Hematopoietic multipotent progenitor cell (in vitro differentiated cells): ENCODE data around the gene EIF5. TPM values are rescaled to one million over a fixed set of nuclear protein-coding genes. Genes with fewer than 3 reads are reported as not detected.

Experiments used
- DNase-seq, 3 donors: peaks; one replicate each; pipeline ENCODE4 v3.0.0-alpha.2; 2011 to 2015; ENCODE audit warnings: low read depth in 2 of 3, low spot score in 2 of 3
- total RNA-seq: library from RNA; depleted of rRNA; stranded (reverse); fragments of >200 nt; gene quantifications from one replicate; pipeline ENCODE4 v1.2.3, GENCODE V29; 2012

EIF5 gene
- total RNA-seq, 1 donor = 166 TPM

DNA sequence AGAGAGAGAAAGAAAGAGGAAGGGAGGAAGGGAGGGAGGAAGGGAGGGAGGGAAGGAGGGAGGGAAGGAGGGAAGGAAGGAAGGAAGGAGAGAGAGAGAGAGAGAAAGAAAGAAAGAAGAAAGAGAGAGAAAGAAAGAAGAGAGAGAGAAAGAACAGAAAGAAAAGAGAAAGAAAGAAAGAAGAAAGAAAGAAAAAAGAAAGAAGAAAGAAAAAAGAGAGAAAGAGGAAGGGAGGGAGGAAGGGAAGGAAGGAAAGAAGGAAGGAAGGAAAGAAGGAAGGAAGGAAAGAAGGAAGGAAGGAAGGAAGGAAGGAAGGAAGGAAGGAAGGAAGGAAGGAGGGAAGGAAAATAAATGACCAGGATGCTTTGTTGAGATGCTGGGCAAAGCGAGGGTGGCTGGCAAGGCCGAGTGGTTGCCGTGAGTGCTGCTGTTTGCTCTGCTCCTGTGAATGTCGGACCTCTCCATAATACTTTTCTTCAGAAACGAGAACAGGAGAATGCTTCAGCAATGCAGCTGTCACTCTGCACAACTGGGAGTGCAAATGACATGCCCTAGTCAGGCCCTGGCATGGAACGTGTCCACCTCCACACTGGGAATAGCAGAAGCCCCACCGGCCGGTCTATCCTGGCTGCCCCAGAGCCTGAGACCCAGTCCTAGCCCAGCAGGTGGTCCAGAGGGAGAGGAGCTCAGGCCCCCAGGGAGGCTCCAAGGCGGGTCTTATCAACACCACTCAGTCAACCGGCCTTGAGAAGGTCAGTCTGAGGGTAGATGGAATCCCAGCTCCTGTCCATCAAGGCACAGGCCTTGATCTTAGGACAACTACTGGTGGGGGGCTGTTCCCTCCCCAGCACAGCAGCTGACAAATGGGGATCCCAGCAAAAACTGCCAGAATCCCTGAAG is 25.1 kb upstream of the EIF5 start:
- DNase-seq = no peak

DNA sequence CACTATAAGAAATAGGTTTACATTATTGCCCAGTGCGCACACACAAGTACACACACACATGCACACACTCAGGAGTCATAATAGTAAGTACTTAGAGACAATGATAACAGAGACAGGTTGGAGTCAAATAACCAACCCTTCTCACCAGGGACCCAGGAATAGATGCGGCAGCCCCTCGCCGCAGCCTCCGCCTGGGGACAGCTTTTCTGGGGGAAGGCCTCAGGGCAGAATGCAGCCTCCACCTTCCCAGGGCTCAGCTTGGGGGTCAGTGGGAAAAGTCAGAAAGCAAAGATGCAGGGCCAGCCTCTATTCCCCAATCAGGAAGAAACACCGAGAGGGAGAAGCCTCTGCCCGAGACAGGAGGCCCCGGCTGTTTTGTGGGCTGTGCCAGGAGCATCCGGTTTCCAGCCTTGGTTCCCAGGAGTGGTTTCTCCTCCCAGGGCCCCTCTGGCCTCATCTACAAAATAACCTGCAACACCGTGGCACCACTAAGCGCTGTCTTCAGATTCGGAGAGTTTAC is 23.4 kb upstream of the EIF5 start:
- DNase-seq = no peak

DNA sequence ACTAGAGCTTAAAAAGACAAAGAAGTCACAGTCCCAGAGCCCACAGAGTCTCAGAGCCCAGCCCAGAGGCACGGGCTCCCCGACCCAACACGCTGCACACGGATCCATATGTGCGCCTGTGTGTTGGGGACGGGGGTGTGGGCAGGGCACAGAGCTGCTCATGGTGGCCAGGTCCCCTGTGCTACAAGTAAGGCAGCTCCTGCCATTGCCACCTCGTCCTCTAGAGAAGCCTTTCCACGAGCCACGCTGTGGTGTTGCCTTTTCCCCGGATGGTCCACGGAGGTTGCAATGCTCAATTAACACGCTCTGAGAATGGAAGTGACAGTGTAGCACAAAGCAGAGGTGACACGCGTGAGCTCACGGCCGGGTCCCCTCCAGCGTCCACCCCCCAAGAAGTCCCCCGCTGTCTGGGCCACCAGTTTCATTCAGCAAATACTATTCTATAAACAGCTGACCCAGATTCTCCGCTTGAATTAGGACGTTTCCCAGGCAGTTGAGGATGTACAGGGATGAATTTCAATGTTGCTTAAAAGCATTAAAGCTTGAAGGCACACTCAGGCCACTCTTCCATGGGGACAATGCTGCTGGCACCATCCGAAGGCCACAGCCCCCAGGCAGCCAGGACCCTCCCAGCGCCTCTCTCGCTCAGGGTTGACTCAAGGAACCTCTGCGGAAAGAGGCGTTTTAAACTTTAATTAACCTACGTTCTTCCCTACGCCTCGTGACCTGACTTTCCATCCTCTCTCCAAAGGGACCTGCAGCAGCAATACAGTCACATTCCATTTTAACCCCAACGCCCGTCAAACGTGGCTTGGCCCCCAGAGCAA is 22.7 kb upstream of the EIF5 start:
- no peak for DNase-seq

DNA sequence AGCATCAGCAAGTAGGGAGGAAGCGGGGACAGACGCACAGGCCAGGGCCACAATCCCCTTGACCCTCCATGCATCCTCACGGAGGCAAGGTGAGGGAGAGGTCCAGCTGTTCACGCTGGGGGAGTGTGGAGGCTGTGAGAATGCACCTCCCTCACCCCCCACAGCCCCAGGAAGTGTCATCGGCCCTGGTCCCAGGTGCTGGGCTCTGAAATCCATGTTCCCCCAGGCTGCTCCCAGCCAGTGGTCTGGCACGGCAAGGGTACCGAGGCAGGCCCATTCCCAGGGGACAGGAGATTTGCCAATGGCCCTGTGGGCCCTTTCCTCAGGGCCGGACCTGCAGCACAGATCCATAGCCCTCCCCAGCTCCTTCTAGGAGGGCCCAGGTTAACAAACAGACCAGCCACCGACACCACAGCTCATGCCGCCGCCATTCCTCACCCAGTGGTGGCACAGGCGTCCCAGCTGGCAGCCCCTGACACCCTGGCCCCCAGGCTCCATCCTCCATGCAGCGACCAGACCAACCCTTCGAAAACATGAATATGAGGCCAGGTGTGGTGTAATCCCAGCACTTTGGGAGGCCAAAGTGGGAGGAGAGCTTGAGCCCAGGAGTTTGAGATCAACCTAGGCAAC is 21.9 kb upstream of the EIF5 start:
- no peak for DNase-seq

DNA sequence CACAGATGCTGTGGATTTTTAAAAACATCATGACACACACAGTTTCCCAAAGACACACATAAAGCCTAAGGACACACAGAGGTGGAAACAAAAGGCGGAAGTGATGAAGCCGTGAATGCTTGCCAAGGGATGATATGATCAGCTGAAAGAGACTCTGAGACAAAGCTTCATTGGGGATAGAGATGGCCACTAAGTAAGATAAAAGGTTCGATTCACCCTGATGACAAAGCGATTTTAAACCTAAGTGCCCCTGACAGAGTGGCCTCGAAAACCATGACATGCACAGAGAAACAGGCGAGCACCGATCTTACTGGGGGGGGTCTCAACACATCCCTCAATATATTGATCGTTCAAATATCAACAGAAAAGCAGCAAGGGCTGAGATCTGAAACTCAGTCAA is 20.3 kb upstream of the EIF5 start:
- DNase-seq = no peak

DNA sequence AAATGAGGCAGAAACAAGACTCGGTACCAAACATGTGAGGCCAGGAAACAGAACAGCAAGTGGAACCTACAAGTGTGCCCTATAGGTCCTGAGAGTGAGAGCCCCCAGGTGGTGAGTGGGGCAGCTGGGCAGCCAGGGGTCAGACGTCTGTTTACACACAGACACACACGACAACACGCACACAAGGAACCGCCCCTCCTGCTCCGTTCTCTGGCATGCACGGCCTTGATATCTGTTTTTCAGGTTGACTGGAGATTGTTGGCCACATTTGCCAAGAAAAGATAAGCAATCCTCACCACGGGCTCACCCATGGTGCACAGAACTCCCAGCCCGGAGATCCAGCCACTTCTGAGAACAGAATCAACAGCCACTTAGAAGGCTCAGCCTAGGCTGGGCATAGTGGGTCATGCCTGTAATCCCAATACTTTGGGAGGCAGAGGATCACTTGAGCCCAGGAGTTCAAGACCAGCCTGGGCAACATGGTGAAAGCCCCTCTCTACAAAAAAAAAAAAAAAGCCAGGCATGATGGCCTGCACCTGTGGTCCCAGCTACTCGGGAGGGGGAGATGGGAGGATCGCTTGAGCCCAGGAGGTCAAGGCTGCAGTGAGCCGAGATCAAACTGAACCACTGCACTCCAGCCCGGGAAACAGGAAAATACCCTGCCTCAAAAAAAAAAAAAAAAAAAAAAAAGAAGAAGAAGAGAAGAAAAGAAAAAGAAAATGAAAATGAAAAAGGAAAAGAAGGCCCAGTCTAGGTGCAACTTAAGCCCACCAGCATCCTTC is 19.4 kb upstream of the EIF5 start:
- peak in 1 of 3 donors; percentile 37 for DNase-seq

DNA sequence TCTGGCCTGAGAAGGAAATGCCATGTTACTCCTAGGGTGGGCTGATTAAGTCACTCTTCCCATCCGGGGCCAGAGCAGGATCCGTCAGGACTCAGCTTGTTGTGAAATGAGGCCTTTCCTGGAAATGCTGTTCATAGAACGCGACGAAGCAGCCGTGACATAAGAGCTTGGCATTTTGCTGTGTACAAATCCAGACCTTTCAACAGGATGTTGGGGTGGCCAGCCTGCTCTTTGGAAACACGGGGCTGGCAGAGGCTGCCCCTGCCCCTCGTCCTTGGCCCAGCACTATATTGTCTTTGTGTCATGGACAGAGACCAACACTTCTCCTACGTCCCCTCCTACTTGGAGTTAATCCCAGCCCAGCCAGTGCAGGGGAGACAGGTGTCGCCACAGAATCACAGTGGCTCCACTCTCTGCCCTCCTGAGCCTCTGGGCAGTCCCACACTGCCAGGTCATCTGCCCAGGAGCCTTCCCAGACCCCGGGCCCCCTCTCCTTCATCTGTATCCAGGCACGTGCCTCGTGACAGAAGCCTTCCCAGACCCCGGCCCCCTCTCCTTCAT is 18.6 kb upstream of the EIF5 start:
- DNase-seq = no peak

DNA sequence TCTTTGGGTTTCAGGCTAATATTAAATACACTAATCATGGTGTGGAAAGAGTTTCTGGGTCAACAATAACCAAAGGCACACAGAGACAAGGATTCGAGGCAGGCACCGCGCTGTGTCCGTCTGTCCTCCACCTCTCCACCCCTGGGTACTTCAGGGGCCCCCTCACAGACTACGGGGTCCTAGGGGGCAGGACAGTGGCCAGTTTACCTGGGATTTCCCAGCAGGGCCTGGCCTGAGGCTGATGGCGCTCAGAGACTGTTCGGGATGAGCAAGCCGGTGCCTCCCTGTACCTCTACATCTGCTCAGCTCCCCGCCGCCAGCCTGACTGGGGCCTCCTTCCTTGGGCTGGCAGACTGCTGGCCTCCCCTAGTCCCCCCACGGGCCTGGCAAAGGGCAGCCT is 18.1 kb upstream of the EIF5 start:
- DNase-seq = no peak

DNA sequence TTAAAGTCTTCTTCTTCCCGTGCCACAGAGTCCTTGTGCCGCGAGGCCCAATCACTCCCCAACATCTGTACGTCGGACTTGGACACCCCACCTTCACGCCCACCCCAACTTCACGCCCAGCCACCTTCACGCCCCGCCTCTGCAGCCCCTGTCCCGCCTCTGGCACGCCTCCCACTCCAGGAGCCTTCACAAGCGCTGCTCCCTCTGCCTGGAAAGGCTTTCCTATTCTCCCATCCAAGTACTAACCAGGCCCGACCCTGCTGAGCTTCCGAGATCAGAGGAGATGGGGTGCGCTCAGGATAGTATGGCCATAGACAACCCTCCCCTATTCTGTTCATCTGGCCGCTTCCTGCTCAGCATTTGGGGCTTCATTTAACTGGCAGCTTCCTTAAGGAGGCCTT is 17.3 kb upstream of the EIF5 start:
- no peak for DNase-seq

DNA sequence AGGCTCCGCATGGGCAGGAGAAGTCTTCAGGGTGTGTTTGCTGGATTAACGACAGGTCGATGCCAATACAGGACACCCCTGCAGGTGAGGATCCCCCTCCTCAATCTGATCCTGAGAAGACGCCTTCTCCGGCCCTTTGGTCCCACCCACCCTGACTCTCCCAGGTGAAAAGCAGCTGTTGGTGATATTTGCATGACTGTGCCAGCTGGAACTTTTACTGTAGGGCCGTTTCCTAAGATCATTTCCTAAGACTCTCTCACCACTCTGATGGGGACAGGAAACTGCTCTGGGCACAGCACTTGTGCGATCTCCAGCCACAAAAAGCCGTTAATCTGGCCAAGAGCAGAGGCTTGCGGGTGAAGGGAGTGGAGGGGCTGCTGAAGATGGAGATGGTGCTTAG is 16.8 kb upstream of the EIF5 start:
- peak in 1 of 3 donors; percentile 57 for DNase-seq

DNA sequence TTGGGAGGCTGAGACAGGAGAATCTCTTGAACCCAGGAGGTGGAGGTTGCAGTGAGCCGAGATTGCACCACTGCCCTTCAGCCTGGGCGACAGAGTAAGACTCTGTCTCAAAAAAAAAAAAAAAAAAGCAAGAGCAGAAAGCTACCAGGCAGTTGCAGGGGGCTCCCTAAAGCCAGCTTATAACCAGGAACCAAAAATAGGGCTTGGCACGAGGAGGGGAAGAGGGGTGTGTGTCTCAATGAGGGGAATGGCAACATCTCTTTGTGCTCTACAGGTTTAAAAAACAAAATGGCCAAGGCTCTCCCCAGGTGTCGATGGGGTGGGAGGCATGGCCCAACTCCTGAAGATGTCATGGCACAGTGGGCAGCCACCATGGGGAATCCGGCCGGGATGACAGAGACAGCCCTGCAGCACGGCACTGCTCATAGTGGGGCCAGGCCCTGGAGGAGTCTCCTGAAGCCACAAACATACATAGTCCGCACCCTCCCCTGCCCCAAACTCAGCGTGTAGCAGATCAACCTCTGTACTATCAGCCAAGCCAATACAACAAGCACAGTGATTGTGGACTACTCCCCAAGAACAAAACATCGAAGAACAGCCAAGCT is 16.0 kb upstream of the EIF5 start:
- no peak for DNase-seq

DNA sequence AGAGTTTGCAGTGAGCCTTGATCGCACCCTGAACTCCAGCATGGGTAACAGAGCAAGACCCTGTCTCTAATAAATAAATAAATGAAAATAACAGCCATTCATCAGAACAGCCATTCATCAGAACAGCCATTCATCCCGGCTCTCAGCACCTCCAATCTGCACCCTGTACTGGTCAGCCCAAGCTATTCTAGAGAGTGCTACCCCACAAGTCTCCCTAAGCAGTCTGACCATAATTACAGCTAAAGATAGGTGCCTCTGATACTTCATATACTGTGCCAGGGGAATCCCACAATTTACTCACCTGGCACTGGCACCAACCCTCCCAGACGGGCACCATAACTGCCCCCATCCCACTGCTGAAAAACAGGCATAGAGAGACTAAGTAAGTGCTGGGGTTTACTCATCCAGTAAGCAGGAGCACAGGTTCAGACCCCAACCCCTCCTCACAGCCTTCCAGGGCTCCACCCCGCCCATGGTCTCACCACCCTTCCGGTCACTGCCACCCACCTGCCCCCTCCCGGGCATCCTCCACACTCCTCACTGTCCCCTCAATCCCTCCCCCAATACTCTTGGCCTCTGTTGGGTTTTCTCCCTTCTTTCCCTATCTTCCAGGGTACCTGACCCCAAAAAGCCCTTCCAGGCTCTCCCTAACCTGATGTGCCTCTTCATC is 15.2 kb upstream of the EIF5 start:
- no peak for DNase-seq

DNA sequence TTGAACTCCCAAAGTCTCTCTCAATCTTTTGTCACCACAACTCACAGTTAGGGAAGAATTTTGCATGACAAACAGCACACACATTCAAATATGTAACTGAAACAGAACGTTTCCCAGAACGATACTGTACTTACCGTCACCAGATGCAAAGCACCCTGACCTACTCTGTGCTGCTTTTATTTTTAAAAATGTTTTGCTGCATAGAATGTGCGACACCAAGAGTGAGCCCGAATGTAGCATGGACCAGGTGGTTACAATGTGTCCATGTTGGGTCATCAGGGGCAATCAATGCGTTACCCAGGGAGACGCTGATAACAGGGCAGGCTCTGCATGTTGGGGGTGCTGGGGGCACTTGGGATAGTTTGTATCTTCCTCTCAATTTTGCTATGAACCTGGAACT is 14.6 kb upstream of the EIF5 start:
- DNase-seq = no peak

DNA sequence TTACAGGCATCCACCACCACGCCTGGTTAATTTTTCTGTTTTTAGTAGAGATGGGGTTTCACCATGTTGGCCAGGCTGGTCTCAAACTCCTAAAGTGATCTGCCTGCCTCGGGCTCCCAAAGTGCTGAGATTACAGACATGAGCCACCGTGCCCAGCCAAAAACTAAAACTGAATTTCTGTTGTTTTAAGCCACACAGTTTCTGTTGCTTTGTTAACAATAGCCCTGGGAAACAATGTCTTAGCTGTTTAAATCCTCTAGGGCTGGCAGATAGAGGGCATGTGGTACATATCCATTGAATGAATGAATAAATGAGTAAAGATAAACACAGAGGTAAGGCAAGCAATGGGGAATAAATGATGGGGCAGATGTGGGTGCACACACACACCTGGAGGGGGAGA is 8.0 kb upstream of the EIF5 start:
- DNase-seq = no peak

DNA sequence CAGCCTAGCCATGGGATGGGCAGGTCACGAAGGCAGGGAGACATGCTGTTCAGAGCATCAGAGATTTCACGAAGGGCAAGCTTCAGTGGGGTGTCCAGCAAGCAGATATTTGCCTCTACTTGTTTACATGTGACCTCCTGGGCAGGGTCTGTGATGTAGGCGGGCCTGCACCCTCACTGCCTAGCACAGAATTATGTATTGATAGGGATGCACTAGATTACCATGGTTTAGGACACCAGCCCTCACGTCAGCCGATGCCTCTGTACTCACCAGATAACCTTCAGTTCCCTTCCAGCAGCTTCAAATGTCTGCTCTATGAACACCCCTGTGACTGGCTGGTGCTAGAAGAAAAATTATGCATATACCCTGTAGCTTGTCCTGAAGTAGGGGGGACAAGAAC is 5.1 kb upstream of the EIF5 start:
- no peak for DNase-seq

DNA sequence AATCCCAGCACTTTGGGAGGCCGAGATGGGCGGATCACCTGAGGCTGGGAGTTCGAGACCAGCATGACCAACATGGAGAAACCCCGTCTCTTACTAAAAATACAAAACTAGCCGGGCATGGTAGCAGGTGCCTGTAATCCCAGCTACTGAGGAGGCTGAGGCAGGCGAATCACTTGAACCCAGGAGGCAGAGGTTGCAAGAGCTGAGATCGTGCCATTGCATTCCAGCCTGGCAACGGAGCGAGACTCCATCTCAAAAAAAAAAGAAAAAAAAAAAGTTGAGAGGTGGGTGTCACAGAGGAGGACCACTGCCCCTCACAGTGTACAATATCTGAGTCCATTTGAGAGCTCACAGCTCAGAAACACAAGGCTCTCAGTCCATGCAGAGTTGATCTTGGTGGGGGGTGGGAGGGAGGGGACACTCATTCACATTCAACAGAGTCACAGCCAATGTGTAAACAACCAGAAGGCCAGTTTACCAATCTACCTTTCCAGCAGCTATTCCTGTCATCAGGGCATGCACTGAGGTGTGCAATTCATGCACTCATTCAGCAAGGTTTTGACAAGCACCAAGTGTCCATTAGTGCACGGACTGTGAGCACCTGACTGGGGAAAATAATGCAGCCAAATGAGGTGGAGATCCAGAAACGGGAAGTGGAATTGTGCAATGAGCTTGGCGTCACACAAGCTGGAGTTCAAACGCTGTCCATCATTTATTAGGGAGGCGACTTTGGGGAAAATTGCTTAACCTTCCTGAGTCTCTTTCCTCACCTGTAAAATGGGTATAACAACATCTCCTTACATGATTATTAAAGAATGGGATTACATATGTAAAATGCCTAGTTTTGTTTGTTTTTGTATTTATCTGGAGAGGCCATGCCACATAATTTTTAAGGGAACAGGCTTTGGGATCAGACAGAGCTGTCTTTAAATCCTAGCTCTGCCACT is 4.4 kb upstream of the EIF5 start:
- peak in 2 of 3 donors; percentile 29 to 43 for DNase-seq

DNA sequence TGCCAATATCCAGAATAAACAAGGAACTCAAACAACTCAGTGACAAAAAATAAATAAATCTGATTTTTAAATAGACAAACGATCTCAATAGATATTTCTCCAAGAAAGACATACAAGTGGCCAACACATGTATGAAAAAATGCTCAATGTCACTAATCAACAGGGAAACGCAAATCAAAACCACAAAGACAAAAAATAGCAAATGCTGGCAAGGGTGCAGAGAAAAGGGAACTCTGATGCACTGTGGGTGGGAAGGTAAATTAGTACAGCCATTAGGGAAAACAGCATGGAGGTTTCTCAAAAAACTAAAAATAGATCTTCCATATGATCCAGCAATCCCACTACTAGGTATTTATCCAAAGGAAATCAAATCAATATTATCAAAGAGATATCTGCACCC is 3.5 kb upstream of the EIF5 start:
- peak in 1 of 3 donors; percentile 29 for DNase-seq
